ENCODE data around the gene GATM. TPM values are rescaled to one million over a fixed set of nuclear protein-coding genes. Genes with fewer than 3 reads are reported as not detected.

Gene GATM
- total RNA-seq, 4 donors from 2014 or later, result 9.7 to 15.1 (median 12.3) TPM

GRCh38 chr15:45340429-45340828 is 37.9 kb downstream of the GATM start:
- ATAC-seq (ENCODE audit: low FRiP score) (no peak), DNase-seq (ENCODE audit: low spot score) (no peak)
- TF ChIP-seq CTCF (IDR thresholded peaks at IDR 0.05), result no peak

- no peak for TF ChIP-seq CTCF (IDR thresholded peaks at IDR 0.05)
- DNase-seq (ENCODE audit: low spot score) (no peak), ATAC-seq (ENCODE audit: low FRiP score) (no peak)
These were observed 39.9 kb downstream of the GATM start for GRCh38 chr15:45338417-45338816.

- TF ChIP-seq CTCF (IDR thresholded peaks at IDR 0.05), result no peak
- DNase-seq (ENCODE audit: low spot score), result no peak
- no peak for ATAC-seq (ENCODE audit: low FRiP score)
These were observed 41.1 kb downstream of the GATM start for GRCh38 chr15:45337224-45337623.

- no peak for ATAC-seq (ENCODE audit: low FRiP score)
- DNase-seq (ENCODE audit: low spot score), result no peak
- TF ChIP-seq CTCF (IDR thresholded peaks at IDR 0.05), result no peak
These were observed 44.8 kb downstream of the GATM start for GRCh38 chr15:45333550-45333949.

GRCh38 chr15:45332694-45333093 is 45.6 kb downstream of the GATM start:
- ATAC-seq (ENCODE audit: low FRiP score), result no peak
- no peak for TF ChIP-seq CTCF (IDR thresholded peaks at IDR 0.05)
- DNase-seq (ENCODE audit: low spot score), result no peak

GRCh38 chr15:45331972-45332371 is 46.4 kb downstream of the GATM start:
- ATAC-seq (ENCODE audit: low FRiP score) (no peak), DNase-seq (ENCODE audit: low spot score) (no peak)
- no peak for TF ChIP-seq CTCF (IDR thresholded peaks at IDR 0.05)

- TF ChIP-seq CTCF (IDR thresholded peaks at IDR 0.05), result no peak
- DNase-seq (ENCODE audit: low spot score) (no peak), ATAC-seq (ENCODE audit: low FRiP score) (no peak)
These were observed 49.7 kb downstream of the GATM start for GRCh38 chr15:45328663-45329062.

Data from omental fat pad (tissue), 4 donors.